Fibroblast of lung (primary cell): ENCODE measurements around the gene SERPINB10. TPM values are rescaled to one million over a fixed set of nuclear protein-coding genes. Genes with fewer than 3 reads are reported as not detected.

Experiments used
- DNase-seq, 2 donors: peaks; one replicate each; pipeline versions ENCODE4 v3.0.0 to v3.0.0-alpha.2; 2010; ENCODE audit warnings: low read depth in 2 of 2
- H2AFZ ChIP-seq: 2 replicates; pipeline ENCODE4 v1.5.1; 2012; ENCODE audit warnings: low read length, control low read depth, inconsistent platforms
- H3K27ac ChIP-seq: 2 replicates; pipeline ENCODE4 v1.5.1; 2011; ENCODE audit warnings: low read length, control low read depth; ENCODE audit not compliant: insufficient read depth
- H3K27me3 ChIP-seq: 2 replicates; pipeline ENCODE4 v1.5.1; 2011; ENCODE audit warnings: mild to moderate bottlenecking, low read length; ENCODE audit not compliant: control insufficient read depth, insufficient read depth
- H3K36me3 ChIP-seq: 2 replicates; pipeline ENCODE4 v1.5.1; 2011; ENCODE audit warnings: low read length; ENCODE audit not compliant: control insufficient read depth, insufficient read depth
- H3K4me1 ChIP-seq: 2 replicates; pipeline ENCODE4 v1.5.1; 2011; ENCODE audit warnings: low read length; ENCODE audit not compliant: control insufficient read depth, insufficient read depth; ENCODE audit errors: extremely low read depth
- H3K4me2 ChIP-seq: 2 replicates; pipeline ENCODE4 v1.5.1; 2011; ENCODE audit warnings: low read length, control low read depth; ENCODE audit not compliant: insufficient read depth; ENCODE audit errors: extremely low read depth
- H3K4me3 ChIP-seq, 4 experiments: fragments of 200-600 bp in 1 of 4; sonication (generic) in 1 of 4; replicated peaks in 1 of 4; 2 replicates each; pipeline ENCODE4 v1.5.1; 2011 to 2016; ENCODE audit warnings: low read length in 4 of 4, low read depth in 3 of 4, mild to moderate bottlenecking in 3 of 4, control low read depth in 2 of 4, inconsistent platforms in 1 of 4, mixed read lengths in 1 of 4; ENCODE audit not compliant: insufficient read depth in 1 of 4; ENCODE audit errors: control extremely low read depth in 1 of 4
- H3K79me2 ChIP-seq: 2 replicates; pipeline ENCODE4 v1.5.1; 2012; ENCODE audit warnings: mild to moderate bottlenecking, low read length, inconsistent platforms; ENCODE audit not compliant: control insufficient read depth, insufficient read depth
- H3K9ac ChIP-seq: 2 replicates; pipeline ENCODE4 v1.5.1; 2011; ENCODE audit warnings: mild to moderate bottlenecking, low read length, control low read depth; ENCODE audit not compliant: insufficient read depth
- H3K9me3 ChIP-seq: 2 replicates; pipeline ENCODE4 v1.5.1; 2012; ENCODE audit warnings: low read depth, low read length; ENCODE audit not compliant: control insufficient read depth, insufficient read depth
- H4K20me1 ChIP-seq: 2 replicates; pipeline ENCODE4 v1.5.1; 2011; ENCODE audit warnings: low read length; ENCODE audit not compliant: control insufficient read depth, insufficient read depth; ENCODE audit errors: extremely low read depth
- CTCF ChIP-seq, 2 donors: IDR thresholded peaks in 1 of 2; conservative IDR thresholded peaks in 1 of 2; 1 replicate in 1 of 2; 2 replicates in 1 of 2; pipeline ENCODE4 v1.5.1; 2011 to 2012; ENCODE audit warnings: low read length in 2 of 2, control low read depth in 1 of 2, inconsistent platforms in 1 of 2, low read depth in 1 of 2, mild to moderate bottlenecking in 1 of 2
- EZH2 ChIP-seq: IDR thresholded peaks from 2 replicates; pipeline ENCODE4 v1.5.1; 2012; ENCODE audit warnings: low read length, control low read depth, mild to moderate bottlenecking; ENCODE audit errors: missing control alignments
- polyA plus RNA-seq, 2 donors: library from polyadenylated mRNA; depleted of rRNA in 1 of 2; stranded (reverse) in 1 of 2; unstranded in 1 of 2; fragments of >200 nt; gene quantifications; 2 replicates each; pipeline ENCODE4 v1.2.1, GENCODE V29; 2011 to 2012; ENCODE audit warnings: missing spikeins in 1 of 2
- total RNA-seq: library from RNA; depleted of rRNA; stranded (reverse); fragments of >200 nt; gene quantifications from 2 replicates; pipeline ENCODE4 v1.2.1, GENCODE V29; 2014

Gene SERPINB10
- total and polyA plus RNA-seq, 2 donors (not counting 1 experiment from before 2014, with no cell fraction given), result 0.08 TPM; not detected in 1

GRCh38 chr18:63975628-63976027, 67.9 kb downstream of the SERPINB10 start:
- Histone ChIP-seq H3K9me3 (no peaks in the 10 kb centered on the region), H3K27ac (no peak overlapping the region), H3K4me3 (no peak overlapping the region), H2AFZ (no peak overlapping the region), H3K36me3 (no peaks in the 10 kb centered on the region), H3K4me2 (no peak overlapping the region), H3K27me3 (no peaks in the 10 kb centered on the region), H4K20me1 (no peaks in the 10 kb centered on the region), H3K9ac (no peak overlapping the region), H3K79me2 (peaks cover 18% of the 10 kb centered on the region), H3K4me1 (peaks cover 3% of the 10 kb centered on the region)
- TF ChIP-seq EZH2, result no peak
- no peak for TF ChIP-seq CTCF (conservative IDR thresholded peaks at IDR 0.05 in 1 of 2, IDR thresholded peaks at IDR 0.05 in 1 of 2; ENCODE audit: low read depth in 1 of 2, low read length in 2 of 2)
- no peak for DNase-seq

GRCh38 chr18:63977040-63977439, 69.3 kb downstream of the SERPINB10 start:
- H3K27me3 ChIP-seq, result no peaks in the 10 kb centered on the region
- no peak overlapping the region for H3K27ac ChIP-seq
- H3K4me2 ChIP-seq, result no peak overlapping the region
- DNase-seq, result no peak
- H3K4me3 ChIP-seq, result no peak overlapping the region
- peaks cover 3% of the 10 kb centered on the region for H3K4me1 ChIP-seq
- H3K36me3 ChIP-seq, result peaks cover 3% of the 10 kb centered on the region
- H3K9me3 ChIP-seq, result no peaks in the 10 kb centered on the region
- no peak overlapping the region for H2AFZ ChIP-seq
- H3K9ac ChIP-seq, result no peak overlapping the region
- TF ChIP-seq EZH2, result no peak
- no peak for TF ChIP-seq CTCF (conservative IDR thresholded peaks at IDR 0.05 in 1 of 2, IDR thresholded peaks at IDR 0.05 in 1 of 2; ENCODE audit: low read depth in 1 of 2, low read length in 2 of 2)
- no peaks in the 10 kb centered on the region for H4K20me1 ChIP-seq
- peaks cover 13% of the 10 kb centered on the region for H3K79me2 ChIP-seq

GRCh38 chr18:63979409-63979920, 71.7 kb downstream of the SERPINB10 start:
- peak overlapping the region; percentile 32 for H3K9ac ChIP-seq
- peak overlapping the region; percentile 77 for H2AFZ ChIP-seq
- H3K36me3 ChIP-seq, result peaks cover 5% of the 10 kb centered on the region
- no peaks in the 10 kb centered on the region for H4K20me1 ChIP-seq
- no peaks in the 10 kb centered on the region for H3K9me3 ChIP-seq
- peak; percentile 69 to 76 for DNase-seq
- H3K27me3 ChIP-seq, result no peaks in the 10 kb centered on the region
- peak overlapping the region; percentile 95 for H3K4me2 ChIP-seq
- peaks cover 10% of the 10 kb centered on the region for H3K79me2 ChIP-seq
- peak overlapping the region; percentile 58 for H3K27ac ChIP-seq
- H3K4me1 ChIP-seq, result peaks cover 3% of the 10 kb centered on the region
- H3K4me3 ChIP-seq, result peak overlapping the region; percentile 46 to 58 (median 54)
- TF ChIP-seq CTCF (conservative IDR thresholded peaks at IDR 0.05 in 1 of 2, IDR thresholded peaks at IDR 0.05 in 1 of 2; ENCODE audit: low read depth in 1 of 2, low read length in 2 of 2) (peak; percentile 91 to 96), EZH2 (no peak)
